Measurements from ENCODE around the gene SPDYE4.
A peak's percentile ranks its signal among the peaks of the same experiment; 100 is the strongest.

The SPDYE4 gene

DNA sequence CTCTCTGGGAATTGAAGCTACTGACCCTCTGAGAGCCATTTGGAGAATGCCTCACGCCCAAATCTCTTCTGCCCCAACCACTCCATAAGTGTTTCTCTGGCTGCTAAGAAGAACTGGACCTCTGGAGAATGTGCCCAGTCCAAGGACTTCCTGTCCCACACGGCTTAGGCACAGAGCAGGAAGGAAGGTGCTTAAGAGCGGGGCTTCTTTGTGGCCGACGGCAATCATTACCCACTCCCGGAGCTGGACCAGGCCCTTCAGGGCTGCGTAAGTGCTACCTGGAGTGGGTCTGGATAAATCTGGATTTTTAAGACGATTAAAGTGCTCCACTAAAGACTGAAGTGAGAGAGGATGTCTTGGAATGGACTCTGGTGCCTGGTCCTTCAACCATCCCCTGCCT, 15.5 kb downstream of the SPDYE4 start:
- H3K4me3 ChIP-seq = no peak overlapping the region
- H3K27me3 ChIP-seq = 0 out of 2 replicates have a peak, but pooled peaks cover 3% of the 10 kb centered on the region
- no peak overlapping the region for H3K4me2 ChIP-seq
- no peak overlapping the region for H3K27ac ChIP-seq
- peaks cover 38% of the 10 kb centered on the region for H3K4me1 ChIP-seq
- peaks cover 4% of the 10 kb centered on the region; the same call in 1 of the 2 replicates for H3K9me3 ChIP-seq
- H3K36me3 ChIP-seq = no peaks in the 10 kb centered on the region
- TF ChIP-seq Cebpa-rat (IDR thresholded peaks at IDR 0.05) = no peak
- no peak overlapping the region for H3K9ac ChIP-seq
- H4K20me1 ChIP-seq = no peaks in the 10 kb centered on the region

- Histone ChIP-seq H4K20me1 (no peaks in the 10 kb centered on the region), H3K27ac (no peak overlapping the region), H3K36me3 (no peaks in the 10 kb centered on the region), H3K4me1 (peaks cover 38% of the 10 kb centered on the region), H3K9me3 (no peaks in the 10 kb centered on the region), H3K9ac (no peak overlapping the region), H3K4me2 (peak overlapping the region; percentile 80; the same call in 1 of the 2 replicates), H3K27me3 (0 out of 2 replicates have a peak, but pooled peaks cover 3% of the 10 kb centered on the region), H3K4me3 (no peak overlapping the region)
- TF ChIP-seq Cebpa-rat (IDR thresholded peaks at IDR 0.05) = no peak
Measured at GRCh38 chr17:8742274-8742673, 16.1 kb downstream of the SPDYE4 start.

DNA sequence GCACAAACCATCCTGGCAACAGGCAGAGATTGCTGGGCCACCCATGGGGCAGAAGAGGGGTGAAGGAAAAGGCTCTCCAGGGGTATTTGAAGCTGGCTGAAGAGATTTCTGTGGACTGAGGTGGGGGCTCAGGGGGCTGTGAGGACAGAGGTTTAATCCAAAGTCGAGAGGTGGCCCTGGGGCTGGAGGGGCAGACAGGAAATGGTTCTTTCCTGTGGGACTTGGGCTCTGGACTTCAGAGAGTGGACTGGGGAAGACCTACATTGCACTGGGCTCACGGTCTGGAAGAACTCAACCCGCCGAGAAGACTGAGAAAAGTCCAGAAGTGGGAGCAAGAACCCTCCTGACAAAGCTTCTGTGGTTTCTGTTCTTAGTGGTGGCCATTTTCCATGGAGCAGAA, 16.6 kb downstream of the SPDYE4 start:
- no peaks in the 10 kb centered on the region for H3K9me3 ChIP-seq
- H3K27me3 ChIP-seq = 0 out of 2 replicates have a peak, but pooled peaks cover 3% of the 10 kb centered on the region
- H3K36me3 ChIP-seq = no peaks in the 10 kb centered on the region
- H3K27ac ChIP-seq = 0 out of 2 replicates have a peak overlapping the region, but pooled peaks have one; percentile 44
- H3K4me1 ChIP-seq = peaks cover 38% of the 10 kb centered on the region
- no peaks in the 10 kb centered on the region for H4K20me1 ChIP-seq
- H3K9ac ChIP-seq = no peak overlapping the region
- no peak overlapping the region for H3K4me3 ChIP-seq
- H3K4me2 ChIP-seq = peak overlapping the region; percentile 80
- TF ChIP-seq Cebpa-rat (IDR thresholded peaks at IDR 0.05) = no peak

GRCh38 chr17:8741366-8741765, 17.0 kb downstream of the SPDYE4 start:
- H3K4me3 ChIP-seq = no peak overlapping the region
- H4K20me1 ChIP-seq = no peaks in the 10 kb centered on the region
- H3K9ac ChIP-seq = no peak overlapping the region
- peak overlapping the region; percentile 44; the same call in 1 of the 2 replicates for H3K27ac ChIP-seq
- H3K9me3 ChIP-seq = no peaks in the 10 kb centered on the region
- TF ChIP-seq Cebpa-rat (IDR thresholded peaks at IDR 0.05) = no peak
- H3K36me3 ChIP-seq = no peaks in the 10 kb centered on the region
- H3K4me1 ChIP-seq = peaks cover 35% of the 10 kb centered on the region
- 0 out of 2 replicates have a peak, but pooled peaks cover 1% of the 10 kb centered on the region for H3K27me3 ChIP-seq
- H3K4me2 ChIP-seq = peak overlapping the region; percentile 80

DNA sequence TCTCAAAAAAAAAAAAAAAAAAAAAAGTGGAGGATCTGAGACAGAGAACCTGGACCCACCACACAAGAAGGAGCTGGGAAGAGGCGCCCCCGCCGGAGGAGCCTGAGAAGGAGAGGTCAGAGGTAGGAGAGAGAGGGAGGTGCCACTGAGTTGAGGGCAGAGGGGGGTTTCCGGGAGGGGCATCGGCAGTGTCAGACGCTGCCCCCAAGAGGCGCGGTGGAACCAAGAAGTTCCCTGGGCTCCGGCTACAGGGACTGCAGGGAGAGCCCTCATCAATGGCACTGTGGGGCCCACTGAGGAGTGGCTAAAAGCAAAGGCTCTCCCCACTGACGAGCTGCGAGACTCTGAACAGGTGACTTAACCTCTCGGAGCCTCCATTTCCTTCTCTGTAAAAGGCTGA, 17.9 kb downstream of the SPDYE4 start:
- peak overlapping the region; percentile 57 for H3K4me3 ChIP-seq
- 0 out of 2 replicates have a peak overlapping the region, but pooled peaks have one; percentile 46 for H3K9ac ChIP-seq
- no peaks in the 10 kb centered on the region for H3K27me3 ChIP-seq
- H3K36me3 ChIP-seq = no peaks in the 10 kb centered on the region
- peaks cover 32% of the 10 kb centered on the region for H3K4me1 ChIP-seq
- no peaks in the 10 kb centered on the region for H3K9me3 ChIP-seq
- peak overlapping the region; percentile 80 for H3K4me2 ChIP-seq
- TF ChIP-seq Cebpa-rat (IDR thresholded peaks at IDR 0.05) = no peak
- no peaks in the 10 kb centered on the region for H4K20me1 ChIP-seq
- H3K27ac ChIP-seq = peak overlapping the region; percentile 44; the same call in 1 of the 2 replicates

- no peak overlapping the region for H3K9ac ChIP-seq
- H3K4me1 ChIP-seq = peaks cover 23% of the 10 kb centered on the region
- H3K4me2 ChIP-seq = no peak overlapping the region
- TF ChIP-seq Cebpa-rat (IDR thresholded peaks at IDR 0.05) = no peak
- no peaks in the 10 kb centered on the region for H3K36me3 ChIP-seq
- H3K27ac ChIP-seq = no peak overlapping the region
- no peaks in the 10 kb centered on the region for H3K9me3 ChIP-seq
- H3K27me3 ChIP-seq = no peaks in the 10 kb centered on the region
- H4K20me1 ChIP-seq = no peaks in the 10 kb centered on the region
- H3K4me3 ChIP-seq = no peak overlapping the region
Measured at GRCh38 chr17:8739097-8739496, 19.2 kb downstream of the SPDYE4 start.

DNA sequence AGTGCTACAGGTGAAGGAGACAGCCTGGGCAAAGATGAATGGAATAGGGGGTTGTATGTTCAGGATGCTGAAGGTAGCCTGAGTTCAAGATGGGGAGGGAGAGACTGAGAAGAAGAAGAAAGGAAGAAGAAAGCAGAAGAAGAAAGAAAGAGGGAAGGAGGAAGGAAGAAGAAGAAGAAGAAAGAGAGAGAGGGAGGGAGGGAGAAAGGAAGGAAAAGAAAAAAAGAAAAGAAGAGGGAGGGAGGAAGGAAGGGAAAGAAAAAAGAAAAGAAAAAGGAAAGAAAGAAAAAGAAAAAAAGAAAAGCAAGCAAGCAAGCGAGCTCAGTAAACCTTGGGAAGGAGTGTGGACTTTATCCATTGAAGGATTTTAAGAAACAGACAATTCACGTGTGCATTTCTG, 21.6 kb downstream of the SPDYE4 start:
- H3K36me3 ChIP-seq = no peaks in the 10 kb centered on the region
- no peak overlapping the region for H3K27ac ChIP-seq
- no peaks in the 10 kb centered on the region for H3K27me3 ChIP-seq
- H4K20me1 ChIP-seq = no peaks in the 10 kb centered on the region
- peaks cover 29% of the 10 kb centered on the region for H3K4me1 ChIP-seq
- no peaks in the 10 kb centered on the region for H3K9me3 ChIP-seq
- H3K4me2 ChIP-seq = no peak overlapping the region
- no peak overlapping the region for H3K9ac ChIP-seq
- no peak for TF ChIP-seq Cebpa-rat (IDR thresholded peaks at IDR 0.05)
- H3K4me3 ChIP-seq = no peak overlapping the region

DNA sequence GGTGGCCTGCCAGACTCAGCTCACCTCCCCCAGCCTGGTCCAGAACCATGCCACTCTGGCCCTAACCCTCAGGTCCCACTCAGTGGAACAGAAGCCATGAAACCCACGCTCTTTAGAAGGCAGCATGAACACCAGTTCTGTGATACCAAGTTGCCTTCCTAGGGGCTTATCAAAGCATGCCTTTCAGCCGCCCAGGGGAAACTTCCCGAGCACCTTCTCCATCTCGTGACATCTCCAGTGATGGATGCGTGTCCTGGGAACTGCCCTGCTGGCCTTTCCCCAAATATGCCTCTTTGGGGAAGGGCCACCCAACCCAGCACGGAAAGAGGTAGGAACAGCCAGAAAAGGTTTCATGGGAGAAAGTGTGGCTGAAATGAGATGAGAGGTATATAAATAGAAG, 22.0 kb downstream of the SPDYE4 start:
- Histone ChIP-seq H4K20me1 (no peaks in the 10 kb centered on the region), H3K4me1 (peaks cover 24% of the 10 kb centered on the region), H3K4me2 (no peak overlapping the region), H3K9me3 (no peaks in the 10 kb centered on the region), H3K27me3 (no peaks in the 10 kb centered on the region), H3K4me3 (no peak overlapping the region), H3K27ac (no peak overlapping the region), H3K36me3 (no peaks in the 10 kb centered on the region), H3K9ac (no peak overlapping the region)
- no peak for TF ChIP-seq Cebpa-rat (IDR thresholded peaks at IDR 0.05)

DNA sequence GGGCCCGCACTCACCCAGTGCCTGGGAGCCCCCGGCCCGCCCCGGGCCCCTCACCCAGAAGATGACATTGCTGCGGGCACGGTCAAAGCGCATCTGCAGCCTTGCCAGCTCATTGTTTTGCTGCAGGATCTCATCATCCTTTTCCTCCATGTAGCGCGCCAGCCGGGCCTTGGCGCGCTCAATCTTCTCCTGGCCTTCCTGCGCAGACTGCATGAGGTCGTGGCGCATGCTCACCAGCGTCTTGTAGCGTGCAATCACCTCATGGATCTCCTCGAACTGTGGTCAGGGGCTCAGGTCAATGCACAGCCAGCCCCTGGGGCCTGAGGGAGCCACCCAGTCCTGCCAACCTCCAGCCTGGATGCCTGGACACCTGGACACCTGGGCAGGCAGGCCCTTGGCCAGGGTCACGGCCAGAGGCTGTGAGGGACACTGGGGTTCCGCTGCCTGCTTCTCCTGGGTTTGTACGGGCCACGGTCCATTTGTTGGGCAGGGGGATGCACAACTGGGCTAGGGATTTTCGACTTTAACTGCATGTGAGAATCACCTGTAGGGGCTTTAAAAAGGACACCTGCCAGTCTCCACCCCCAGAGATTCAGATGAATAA, 22.9 kb downstream of the SPDYE4 start:
- TF ChIP-seq Cebpa-rat (IDR thresholded peaks at IDR 0.05) = no peak
- no peaks in the 10 kb centered on the region for H3K36me3 ChIP-seq
- H3K4me2 ChIP-seq = no peak overlapping the region
- no peaks in the 10 kb centered on the region for H4K20me1 ChIP-seq
- H3K27ac ChIP-seq = no peak overlapping the region
- H3K4me1 ChIP-seq = peaks cover 15% of the 10 kb centered on the region
- no peak overlapping the region for H3K4me3 ChIP-seq
- H3K27me3 ChIP-seq = no peaks in the 10 kb centered on the region
- no peaks in the 10 kb centered on the region for H3K9me3 ChIP-seq
- no peak overlapping the region for H3K9ac ChIP-seq

- Histone ChIP-seq H3K36me3 (no peaks in the 10 kb centered on the region), H3K9ac (no peak overlapping the region), H3K4me3 (no peak overlapping the region), H3K4me1 (peaks cover 10% of the 10 kb centered on the region), H3K27ac (no peak overlapping the region), H3K27me3 (no peaks in the 10 kb centered on the region), H3K4me2 (no peak overlapping the region), H3K9me3 (no peaks in the 10 kb centered on the region), H4K20me1 (no peaks in the 10 kb centered on the region)
- TF ChIP-seq Cebpa-rat (IDR thresholded peaks at IDR 0.05) = no peak
Measured at GRCh38 chr17:8734876-8735275, 23.5 kb downstream of the SPDYE4 start.

All from BLaER1 (cell line).